Measurements from ENCODE around the gene ITPR2. TPM values are rescaled to one million over a fixed set of nuclear protein-coding genes. Genes with fewer than 3 reads are reported as not detected.

ITPR2 gene
- total and polyA plus RNA-seq, 2 of the 8 experiments (the other 6 are each of a cell fraction or from before 2014, with no cell fraction given) = 4.1 to 48.3 TPM

- Histone ChIP-seq H3K56ac (replicated peaks; ENCODE audit: insufficient read length, low read depth, low read length) (no peak overlapping the region), H2AK5ac (ENCODE audit: low read depth, low read length) (no peak overlapping the region), H3K9me3 (ENCODE audit: insufficient read depth in 2 of 2, low read depth in 1 of 2, low read length in 1 of 2) (no peaks in the 10 kb centered on the region), H3K4me2 (ENCODE audit: insufficient read depth in 1 of 2, low read depth in 2 of 2, low read length in 2 of 2) (no peak overlapping the region), H4K5ac (ENCODE audit: insufficient read length, low read depth, low read length) (no peak overlapping the region), H4K91ac (replicated peaks; ENCODE audit: insufficient read length, low read length) (no peak overlapping the region), H3K18ac (ENCODE audit: extremely low read depth, low read length) (no peak overlapping the region), H3K27ac (ENCODE audit: low read depth, low read length) (no peak overlapping the region), H3K36me3 (ENCODE audit: control insufficient read depth in 2 of 4, insufficient read depth in 4 of 4, low read length in 3 of 4) (no peaks in the 10 kb centered on the region), H2AFZ (ENCODE audit: low read length) (no peak overlapping the region), H3K23me2 (ENCODE audit: low read depth, low read length) (no peaks in the 10 kb centered on the region), H3K14ac (ENCODE audit: insufficient read length) (no peak overlapping the region), H2BK5ac (ENCODE audit: low read depth, low read length) (no peak overlapping the region), H3K79me1 (ENCODE audit: low read depth, low read length) (no peaks in the 10 kb centered on the region), H2BK20ac (ENCODE audit: low read length) (no peak overlapping the region), H4K8ac (ENCODE audit: extremely low read depth, insufficient read depth, low read length) (no peak overlapping the region), H4K20me1 (replicated peaks in 1 of 2; ENCODE audit: control insufficient read depth in 1 of 2, insufficient read depth in 2 of 2, low read length in 2 of 2) (no peaks in the 10 kb centered on the region), H3K27me3 (replicated peaks in 1 of 4; ENCODE audit: control insufficient read depth in 3 of 4, extremely low read depth in 1 of 4, insufficient read depth in 3 of 4, low read length in 3 of 4) (no peaks in the 10 kb centered on the region), H2BK120ac (replicated peaks; ENCODE audit: low read depth, low read length) (no peak overlapping the region), H2BK12ac (ENCODE audit: low read depth, low read length) (no peak overlapping the region), H3K4me3 (ENCODE audit: extremely low read depth in 1 of 4, insufficient read depth in 2 of 4, low read depth in 3 of 4, low read length in 4 of 4) (no peak overlapping the region), H3K23ac (ENCODE audit: insufficient read length) (no peak overlapping the region), H2BK15ac (ENCODE audit: low read length) (no peak overlapping the region), H3K9ac (replicated peaks in 1 of 4; ENCODE audit: extremely low read depth in 1 of 4, low read depth in 3 of 4, low read length in 3 of 4) (no peak overlapping the region), H3K79me2 (ENCODE audit: control insufficient read depth in 1 of 2, insufficient read depth in 2 of 2, low read length in 2 of 2) (no peaks in the 10 kb centered on the region), H3K4ac (replicated peaks; ENCODE audit: insufficient read length, low read depth, low read length) (no peak overlapping the region), H3K4me1 (replicated peaks in 1 of 4; ENCODE audit: control insufficient read depth in 3 of 4, insufficient read depth in 4 of 4, low read length in 3 of 4) (no peaks in the 10 kb centered on the region)
- POLR2A ChIA-PET (ENCODE audit: partially characterized antibody) = no interaction called here
- CTCF ChIA-PET (ENCODE audit: partially characterized antibody) = interaction anchor here (0.8 to 1.9 kb wide), 8 partner anchors 9 to 72 kb away, joined by 3 to 7 read pairs (median 4); partner anchors contain the start of gene ITPR2
- FAIRE-seq = no peak
- 92 to 100% methylated on average over 1 to 6 of the region's 6 CpGs for WGBS, 2 experiments (ENCODE audit: extremely low coverage in 1 of 2, insufficient coverage in 1 of 2, insufficient read length in 1 of 2, insufficient replicate concordance in 2 of 2, low coverage in 1 of 2, low lambda C conversion rate in 2 of 2, missing lambda C conversion rate in 1 of 2)
- no peak for DNase-seq (ENCODE audit: low read depth in 1 of 2, low spot score in 2 of 2)
- TF ChIP-seq TEAD4 (IDR thresholded peaks at IDR 0.05; ENCODE audit: low read depth, low read length) (no peak), SRF (IDR thresholded peaks at IDR 0.05; ENCODE audit: low read depth, low read length) (no peak), RNF2 (IDR thresholded peaks at IDR 0.05; ENCODE audit: borderline replicate concordance, low read depth, low read length, missing control alignments, poor library complexity, severe bottlenecking) (no peak), POLR2A (IDR thresholded peaks at IDR 0.05; ENCODE audit: control extremely low read depth in 1 of 2, low read depth in 2 of 2, low read length in 2 of 2) (no peak), TAF7 (optimal IDR thresholded peaks at IDR 0.05; ENCODE audit: borderline replicate concordance, low read depth, low read length) (no peak), ATF3 (IDR thresholded peaks at IDR 0.05; ENCODE audit: insufficient read depth, low read depth, low read length) (no peak), CBX8 (IDR thresholded peaks at IDR 0.05; ENCODE audit: borderline replicate concordance, low read depth, low read length) (no peak), EP300 (IDR thresholded peaks at IDR 0.05; ENCODE audit: borderline replicate concordance in 1 of 2, low read depth in 2 of 2, low read length in 2 of 2) (no peak), SAP30 (IDR thresholded peaks at IDR 0.05; ENCODE audit: insufficient read depth, insufficient replicate concordance, low read length) (no peak), SP4 (IDR thresholded peaks at IDR 0.05; ENCODE audit: low read length) (no peak), BCL11A (IDR thresholded peaks at IDR 0.05; ENCODE audit: low read depth in 2 of 2, low read length in 2 of 2) (no peak), CTBP2 (IDR thresholded peaks at IDR 0.05; ENCODE audit: borderline replicate concordance, insufficient read depth, insufficient read length, low read length) (no peak)
Measured at GRCh38 chr12:26848156-26848825, 15.3 kb upstream of the ITPR2 start.
